NCI-H748 (cell line): ENCODE results near the gene CDCA3.

Source experiments
- DNase-seq: peaks from one replicate; lab custom pipeline; 2025; ENCODE audit not compliant: unreplicated experiment; lab: John Stamatoyannopoulos, UW

The CDCA3 gene

GRCh38 chr12:6853626-6854025 lies 2.5 kb upstream of the CDCA3 start:
- no peak for DNase-seq

DNA sequence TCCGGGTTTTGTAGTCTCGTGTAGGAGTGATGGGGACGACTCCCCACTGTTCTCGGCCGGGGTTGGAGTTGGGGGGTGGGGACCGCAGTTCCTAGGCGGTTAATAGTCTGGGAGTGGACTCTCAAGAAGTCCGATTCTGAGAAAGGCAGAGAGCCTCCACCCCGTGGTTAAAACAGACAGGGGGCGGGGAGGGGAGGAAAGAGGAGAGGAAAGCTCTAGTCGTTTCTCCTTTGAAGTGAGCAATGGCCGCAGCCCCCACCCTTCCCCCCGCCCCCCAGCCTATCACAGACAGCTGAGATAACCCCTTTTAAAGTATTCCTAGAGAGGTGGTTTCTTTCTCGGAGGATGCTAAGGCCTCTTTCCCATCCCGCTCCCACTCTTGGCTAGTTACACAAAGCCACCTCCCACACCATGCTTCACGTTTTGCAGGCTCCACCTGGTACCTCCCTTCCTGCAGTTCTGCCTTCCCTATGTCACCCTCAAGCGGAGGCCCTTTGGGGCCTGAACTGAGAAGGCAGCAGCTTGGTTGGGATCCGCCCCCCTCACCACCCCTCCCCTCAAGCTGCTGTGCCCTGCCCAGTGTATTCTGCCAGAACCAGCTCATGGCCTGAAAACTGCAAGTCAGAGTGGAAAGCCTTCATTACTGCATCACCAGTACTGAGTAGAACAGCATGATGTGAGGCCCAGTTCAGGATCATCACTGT lies 1.7 kb upstream of the CDCA3 start:
- peak; percentile 40 for DNase-seq

- peak; percentile 99 for DNase-seq
Measured at GRCh38 chr12:6851921-6852650, 1.0 kb upstream of the CDCA3 start, which contains the start of gene USP5. Gene USP5 (plus strand): TSS chr12:6852150. CDS start chr12:6852180, 30 bp downstream.

- no peak for DNase-seq
Measured at GRCh38 chr12:6850796-6851152, 312 bp downstream of the CDCA3 start.

GRCh38 chr12:6849976-6850560 lies 1.0 kb downstream of the CDCA3 start:
- DNase-seq: no peak

- no peak for DNase-seq
Measured at GRCh38 chr12:6849427-6849826, 1.7 kb downstream of the CDCA3 start.

GRCh38 chr12:6847676-6848075 lies 3.4 kb downstream of the CDCA3 start:
- DNase-seq: no peak

DNA sequence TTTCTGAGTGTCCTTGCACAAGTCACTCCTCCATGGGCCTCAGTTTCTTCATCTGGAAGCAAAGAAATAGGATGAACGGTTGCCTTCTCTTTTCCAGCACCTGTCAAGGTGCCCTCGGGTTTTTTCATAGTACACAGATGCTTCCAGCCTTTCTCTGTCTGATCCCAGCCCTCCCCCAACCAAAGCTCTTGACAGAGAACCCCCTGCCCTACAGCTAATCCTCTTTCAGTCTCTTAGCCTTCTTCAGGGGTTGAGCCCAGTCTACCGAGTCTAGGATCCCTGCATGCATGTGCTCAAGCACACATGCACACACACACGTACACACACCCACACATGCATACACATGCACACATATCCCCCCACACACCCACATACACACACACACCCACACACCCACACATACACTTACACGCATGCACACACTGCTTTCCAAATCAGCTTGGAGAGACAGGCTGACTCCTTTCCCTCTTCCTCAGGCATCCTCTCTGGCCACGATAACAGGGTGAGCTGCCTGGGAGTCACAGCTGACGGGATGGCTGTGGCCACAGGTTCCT lies 4.7 kb downstream of the CDCA3 start:
- DNase-seq: no peak

GRCh38 chr12:6845395-6845794 lies 5.7 kb downstream of the CDCA3 start:
- no peak for DNase-seq

DNA sequence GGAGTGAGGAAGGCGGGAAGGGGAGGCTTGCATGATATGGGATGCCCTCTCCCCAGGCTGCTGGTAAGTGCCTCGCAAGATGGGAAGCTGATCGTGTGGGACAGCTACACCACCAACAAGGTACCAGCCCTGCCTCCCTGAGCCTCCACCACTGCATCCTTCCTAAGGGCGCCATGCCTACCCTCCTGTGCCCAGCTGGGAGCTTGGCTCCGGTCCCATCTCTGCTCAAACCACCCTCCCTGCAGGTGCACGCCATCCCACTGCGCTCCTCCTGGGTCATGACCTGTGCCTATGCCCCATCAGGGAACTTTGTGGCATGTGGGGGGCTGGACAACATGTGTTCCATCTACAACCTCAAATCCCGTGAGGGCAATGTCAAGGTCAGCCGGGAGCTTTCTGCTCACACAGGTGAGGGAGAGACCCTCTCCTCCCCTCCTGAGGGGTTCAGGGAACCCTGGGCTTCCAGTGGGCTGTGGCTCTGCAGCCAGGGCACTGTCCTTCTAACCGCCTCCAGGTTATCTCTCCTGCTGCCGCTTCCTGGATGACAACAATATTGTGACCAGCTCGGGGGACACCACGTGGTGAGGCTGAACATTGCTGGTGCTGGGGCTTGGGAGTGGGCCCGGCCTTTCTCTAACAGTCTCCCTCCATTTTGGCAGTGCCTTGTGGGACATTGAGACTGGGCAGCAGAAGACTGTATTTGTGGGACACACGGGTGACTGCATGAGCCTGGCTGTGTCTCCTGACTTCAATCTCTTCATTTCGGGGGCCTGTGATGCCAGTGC lies 7.8 kb downstream of the CDCA3 start:
- DNase-seq: no peak

- DNase-seq: no peak
Measured at GRCh38 chr12:6842075-6842474, 9.0 kb downstream of the CDCA3 start.

DNA sequence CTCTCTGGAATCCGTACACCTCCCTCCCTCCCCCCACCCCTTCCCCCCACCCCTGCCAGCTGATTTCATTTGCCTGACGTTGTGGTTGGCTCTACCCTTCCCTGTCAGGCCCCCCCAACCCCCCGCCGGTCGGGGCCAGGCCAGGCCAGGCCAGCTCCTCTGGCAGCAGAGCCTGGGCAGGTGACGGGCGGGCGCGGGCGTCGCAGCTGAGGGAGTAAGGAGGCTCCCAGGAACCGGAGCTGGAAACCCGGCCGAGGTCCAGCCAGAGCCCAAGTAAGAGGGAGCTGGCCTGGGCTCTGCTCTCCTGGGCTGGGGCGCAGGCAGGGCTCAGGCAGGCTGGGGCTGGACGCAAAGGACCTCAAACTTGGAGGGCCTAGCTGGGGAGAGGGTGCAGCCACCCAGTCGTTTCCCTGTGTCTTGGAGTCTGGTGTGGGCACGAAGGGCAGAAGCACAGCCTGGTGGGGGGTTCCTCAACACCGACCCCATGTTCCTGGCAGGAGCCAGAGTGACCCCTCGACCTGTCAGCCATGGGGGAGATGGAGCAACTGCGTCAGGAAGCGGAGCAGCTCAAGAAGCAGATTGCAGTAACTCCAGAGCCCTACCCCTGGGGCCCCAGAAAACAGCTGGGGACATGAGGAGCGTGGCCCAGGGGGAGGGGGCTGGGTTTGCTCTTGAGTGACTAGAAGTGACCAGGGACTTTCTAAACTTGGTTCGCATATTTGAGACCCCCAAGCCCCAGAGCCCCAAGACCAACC lies 10.1 kb downstream of the CDCA3 start, which contains the start of gene GNB3:
Gene GNB3 (plus strand): TSS at position 165 of the 755 bp plus-strand sequence. CDS start 363 bp downstream, at position 528.
- DNase-seq: no peak

DNA sequence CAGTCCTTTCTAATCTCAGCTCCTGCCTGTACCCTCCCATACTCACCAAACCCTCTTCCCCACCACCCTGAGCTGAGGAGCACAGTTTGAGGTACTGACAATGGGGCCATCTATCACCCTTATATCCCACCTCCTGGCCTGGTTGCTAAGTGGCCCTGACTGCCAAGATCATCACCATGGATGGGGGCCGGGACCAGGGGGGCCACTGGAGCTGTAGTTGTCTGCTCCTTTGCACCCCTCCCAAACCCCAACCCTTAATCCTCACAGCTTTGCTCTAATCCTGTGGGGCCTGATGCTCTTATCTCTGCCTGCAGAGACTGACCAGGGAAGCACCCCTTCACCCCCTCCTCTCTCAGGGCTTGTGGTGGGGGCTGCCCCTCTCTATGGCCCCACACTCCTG lies 10.8 kb downstream of the CDCA3 start:
- DNase-seq: no peak

DNA sequence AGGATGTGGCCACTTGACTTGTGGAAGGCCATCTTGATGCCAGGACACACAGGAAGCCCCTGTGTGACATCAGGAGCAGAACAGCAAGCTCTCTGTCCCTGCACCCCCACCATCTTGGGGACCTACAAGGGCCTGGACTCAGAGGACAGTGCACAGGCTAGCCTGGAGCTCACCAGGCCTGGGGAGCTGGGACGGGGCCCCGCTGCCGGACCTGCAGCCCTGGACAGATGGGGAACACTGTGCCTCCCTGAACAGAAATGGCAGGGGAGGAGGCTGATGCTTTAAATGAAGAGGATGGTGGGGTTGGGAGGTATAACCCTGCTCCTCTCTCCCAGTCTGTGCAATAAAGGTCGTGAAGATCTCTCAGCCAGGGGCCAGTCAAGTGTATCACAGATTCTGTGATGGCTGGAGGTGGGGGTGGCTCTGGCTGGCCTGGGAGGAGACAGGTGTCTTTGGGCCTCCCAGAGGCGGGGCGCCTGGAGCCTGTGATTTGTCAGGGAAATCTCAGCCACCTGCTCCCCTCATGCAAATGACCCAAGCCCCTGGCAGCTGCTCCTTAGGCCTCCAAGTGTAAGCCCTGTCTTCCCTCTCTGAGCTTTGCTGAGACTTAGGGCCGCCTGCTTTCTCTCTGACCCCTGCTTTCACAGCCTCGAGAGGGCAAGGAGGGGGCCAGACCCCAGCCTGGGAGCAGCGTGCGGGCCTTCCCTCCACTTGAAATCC lies 11.4 kb downstream of the CDCA3 start:
- peak; percentile 19 for DNase-seq

GRCh38 chr12:6838854-6839253 lies 12.2 kb downstream of the CDCA3 start:
- DNase-seq: no peak

GRCh38 chr12:6837370-6838060 lies 13.6 kb downstream of the CDCA3 start:
- DNase-seq: no peak

DNA sequence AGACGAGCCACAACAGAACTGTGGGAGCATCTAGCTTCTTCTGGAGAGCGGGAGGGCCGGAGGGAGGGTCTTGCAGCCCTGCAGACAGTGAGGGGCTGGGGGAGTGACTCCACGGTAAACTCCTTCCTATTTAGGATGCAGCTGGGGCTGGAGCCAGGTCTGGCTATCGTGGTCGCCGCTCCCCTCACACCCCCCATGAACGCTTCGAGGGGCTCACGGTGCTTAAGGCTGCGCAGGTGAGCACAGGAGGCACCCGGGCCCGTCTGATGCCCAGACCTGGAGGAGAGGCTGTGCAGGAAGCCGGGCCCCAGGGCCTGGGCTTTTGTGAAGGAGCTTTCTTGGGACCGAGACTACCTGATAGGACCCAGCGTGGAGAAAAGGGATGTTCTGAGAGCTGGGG lies 14.2 kb downstream of the CDCA3 start:
- DNase-seq: no peak

GRCh38 chr12:6834873-6835272 lies 16.2 kb downstream of the CDCA3 start:
- no peak for DNase-seq

- DNase-seq: no peak
Measured at GRCh38 chr12:6834254-6834653, 16.8 kb downstream of the CDCA3 start.
